Stomach smooth muscle (tissue), 2 donors: ENCODE data around the gene CADM2.
"Not testable (repeated sequence)": the region's sequence is repeated elsewhere in the genome, so short reads cannot be mapped to it uniquely, and the experiment has no call there.

ENCODE experiments used
- H3K27ac ChIP-seq: one replicate; pipeline ENCODE4 v1.7.0; 2013; ENCODE audit warnings: mild to moderate bottlenecking, low read length, inconsistent platforms
- H3K27me3 ChIP-seq, 2 donors: one replicate each; pipeline ENCODE4 v1.7.0; 2013; ENCODE audit warnings: low read length in 2 of 2; ENCODE audit not compliant: insufficient read depth in 2 of 2, control insufficient read depth in 1 of 2
- H3K36me3 ChIP-seq, 2 donors: one replicate each; pipeline ENCODE4 v1.7.0; 2013; ENCODE audit warnings: low read length in 2 of 2; ENCODE audit not compliant: control insufficient read depth in 2 of 2, insufficient read depth in 2 of 2
- H3K4me1 ChIP-seq: one replicate; pipeline ENCODE4 v1.7.0; 2013; ENCODE audit warnings: low read length; ENCODE audit not compliant: control insufficient read depth, insufficient read depth
- H3K4me3 ChIP-seq, 2 donors: one replicate each; pipeline ENCODE4 v1.7.0; 2013; ENCODE audit warnings: low read length in 2 of 2
- H3K9ac ChIP-seq, 2 donors: one replicate each; pipeline ENCODE4 v1.7.0; 2013; ENCODE audit warnings: low read length in 2 of 2, mild to moderate bottlenecking in 1 of 2
- H3K9me3 ChIP-seq, 2 donors: one replicate each; pipeline ENCODE4 v1.7.0; 2013; ENCODE audit warnings: low read length in 2 of 2; ENCODE audit not compliant: control insufficient read depth in 2 of 2
- donor health status: healthy.
- donor health status: Pancreatic carcinoma.

Gene CADM2

GRCh38 chr3:85502148-85502875 lies 543.5 kb downstream of the CADM2 start:
- Histone ChIP-seq H3K4me1 (no peaks in the 10 kb centered on the region), H3K9ac (no peak overlapping the region), H3K36me3 (no peaks in the 10 kb centered on the region), H3K27ac (no peak overlapping the region), H3K9me3 (no peaks in the 10 kb centered on the region), H3K27me3 (no peaks in the 10 kb centered on the region), H3K4me3 (no peak overlapping the region)

GRCh38 chr3:85504129-85504784 lies 545.5 kb downstream of the CADM2 start:
- not testable (repeated sequence) for H3K27ac ChIP-seq, H3K4me1 ChIP-seq, H3K9me3 ChIP-seq, H3K27me3 ChIP-seq, H3K36me3 ChIP-seq, H3K4me3 ChIP-seq, H3K9ac ChIP-seq

- not testable (repeated sequence) for H3K27ac ChIP-seq, H3K27me3 ChIP-seq, H3K36me3 ChIP-seq, H3K4me3 ChIP-seq, H3K9me3 ChIP-seq, H3K4me1 ChIP-seq, H3K9ac ChIP-seq
These were observed 546.2 kb downstream of the CADM2 start for GRCh38 chr3:85504785-85505511.

GRCh38 chr3:85507052-85507451 lies 548.3 kb downstream of the CADM2 start:
- H3K36me3 ChIP-seq, H3K4me1 ChIP-seq, H3K27ac ChIP-seq, H3K9ac ChIP-seq, H3K9me3 ChIP-seq, H3K27me3 ChIP-seq, H3K4me3 ChIP-seq: not testable (repeated sequence)

GRCh38 chr3:85508659-85509058 lies 549.9 kb downstream of the CADM2 start:
- no peaks in the 10 kb centered on the region for H3K9me3 ChIP-seq
- H3K27me3 ChIP-seq = no peaks in the 10 kb centered on the region
- no peak overlapping the region for H3K9ac ChIP-seq
- no peaks in the 10 kb centered on the region for H3K36me3 ChIP-seq
- H3K27ac ChIP-seq = no peak overlapping the region
- no peaks in the 10 kb centered on the region for H3K4me1 ChIP-seq
- no peak overlapping the region for H3K4me3 ChIP-seq

GRCh38 chr3:85516146-85516545 lies 557.4 kb downstream of the CADM2 start:
- Histone ChIP-seq H3K27me3 (no peaks in the 10 kb centered on the region), H3K4me1 (no peaks in the 10 kb centered on the region), H3K36me3 (no peaks in the 10 kb centered on the region), H3K27ac (no peak overlapping the region), H3K4me3 (no peak overlapping the region), H3K9me3 (no peaks in the 10 kb centered on the region), H3K9ac (no peak overlapping the region)

GRCh38 chr3:85524104-85524503 lies 565.3 kb downstream of the CADM2 start:
- Histone ChIP-seq H3K9me3 (no peaks in the 10 kb centered on the region), H3K36me3 (no peaks in the 10 kb centered on the region), H3K9ac (no peak overlapping the region), H3K27ac (no peak overlapping the region), H3K4me3 (no peak overlapping the region), H3K4me1 (no peaks in the 10 kb centered on the region), H3K27me3 (no peaks in the 10 kb centered on the region)

- H3K4me1 ChIP-seq = no peaks in the 10 kb centered on the region
- H3K4me3 ChIP-seq = no peak overlapping the region
- H3K9me3 ChIP-seq = no peaks in the 10 kb centered on the region
- H3K27me3 ChIP-seq = no peaks in the 10 kb centered on the region
- no peak overlapping the region for H3K27ac ChIP-seq
- H3K36me3 ChIP-seq = no peaks in the 10 kb centered on the region
- no peak overlapping the region for H3K9ac ChIP-seq
These were observed 566.5 kb downstream of the CADM2 start for GRCh38 chr3:85525264-85525663.

DNA sequence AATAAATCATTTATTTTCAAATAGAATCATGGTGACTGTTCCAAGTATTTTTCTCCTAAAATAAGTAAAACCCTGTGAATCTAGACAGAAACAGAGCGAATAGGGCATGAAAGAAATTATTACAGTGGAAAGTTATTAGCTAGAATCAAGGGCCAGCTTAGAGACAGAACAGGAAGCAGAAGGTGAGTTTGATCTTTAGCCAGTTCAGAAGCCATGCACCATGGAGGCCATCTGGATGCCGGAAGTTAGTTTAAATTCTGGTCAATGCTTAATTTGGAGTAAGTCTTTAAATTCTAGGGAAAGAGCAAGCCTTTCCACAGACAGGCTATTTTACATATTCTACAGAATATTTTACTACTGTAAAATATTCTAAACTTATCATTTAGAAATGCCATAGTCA lies 574.8 kb downstream of the CADM2 start:
- Histone ChIP-seq H3K9me3 (no peaks in the 10 kb centered on the region), H3K4me1 (no peaks in the 10 kb centered on the region), H3K9ac (no peak overlapping the region), H3K27ac (no peak overlapping the region), H3K4me3 (no peak overlapping the region), H3K36me3 (no peaks in the 10 kb centered on the region), H3K27me3 (no peaks in the 10 kb centered on the region)

DNA sequence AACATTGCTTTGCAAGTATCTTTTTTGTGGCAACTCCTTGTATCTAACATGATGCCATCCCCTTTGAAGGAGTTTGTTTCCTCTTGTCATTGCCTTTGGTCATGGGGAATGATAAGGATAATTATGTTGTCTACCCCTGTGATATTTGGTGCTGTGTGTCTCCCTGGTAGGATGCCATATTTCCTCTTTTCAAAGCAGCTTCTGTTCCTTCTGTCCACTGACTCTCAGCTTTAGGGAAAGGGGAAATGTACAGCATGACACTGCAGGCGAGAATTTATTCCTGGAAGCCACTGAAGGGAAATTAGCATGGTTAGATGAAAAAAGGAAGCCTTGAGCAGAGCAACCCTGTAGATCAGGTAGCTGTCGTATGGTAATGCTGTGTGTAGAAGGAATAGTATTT lies 576.7 kb downstream of the CADM2 start:
- Histone ChIP-seq H3K9me3 (no peaks in the 10 kb centered on the region), H3K36me3 (no peaks in the 10 kb centered on the region), H3K9ac (no peak overlapping the region), H3K4me3 (no peak overlapping the region), H3K27ac (no peak overlapping the region), H3K27me3 (no peaks in the 10 kb centered on the region), H3K4me1 (no peaks in the 10 kb centered on the region)

GRCh38 chr3:85539232-85539631 lies 580.4 kb downstream of the CADM2 start:
- H3K4me1 ChIP-seq = no peaks in the 10 kb centered on the region
- no peaks in the 10 kb centered on the region for H3K27me3 ChIP-seq
- H3K36me3 ChIP-seq = no peaks in the 10 kb centered on the region
- H3K4me3 ChIP-seq = no peak overlapping the region
- H3K27ac ChIP-seq = no peak overlapping the region
- H3K9me3 ChIP-seq = no peaks in the 10 kb centered on the region
- no peak overlapping the region for H3K9ac ChIP-seq
